OCI-LY7 (cell line): ENCODE measurements around the gene TAS2R30. TPM values are rescaled to one million over a fixed set of nuclear protein-coding genes. Genes with fewer than 3 reads are reported as not detected.
"Not testable (repeated sequence)": the region's sequence is repeated elsewhere in the genome, so short reads cannot be mapped to it uniquely, and the experiment has no call there.

Source experiments
- BruUV-seq: library from RNA; stranded (reverse); fragments of 400-500 nt; replicated peaks from 2 replicates; lab custom pipeline; 2021; lab: Mats Ljungman, UMichigan
- CTCF ChIA-PET: fragments of 300-600 bp; sonication (Branson Sonifier 250); formaldehyde crosslinking; loops from one replicate; lab custom pipeline; 2022; ENCODE audit warnings: antibody characterized with exemption; ENCODE audit not compliant: unreplicated experiment; lab: Charles Lee
- POLR2A ChIA-PET: fragments of 300-600 bp; sonication (Branson Sonifier 250); formaldehyde crosslinking; loops from one replicate; lab custom pipeline; 2022; ENCODE audit warnings: antibody characterized with exemption; lab: Charles Lee
- DNase-seq: peaks from one replicate; pipeline ENCODE4 v3.0.0-alpha.2; 2015; ENCODE audit warnings: low spot score
- H2AFZ ChIP-seq: fragments of 200-600 bp; sonication (generic), shearing (Covaris generic); 2 replicates; pipeline ENCODE4 v1.6.1; 2014; ENCODE audit warnings: mild to moderate bottlenecking, antibody characterized with exemption, low read length, moderate library complexity
- H3K27ac ChIP-seq: fragments of 200-600 bp; sonication (generic); 2 replicates; pipeline ENCODE4 v1.5.1; 2014; ENCODE audit warnings: mixed run types, low read depth, mild to moderate bottlenecking, moderate library complexity, low read length, inconsistent platforms; ENCODE audit not compliant: poor library complexity, severe bottlenecking
- H3K36me3 ChIP-seq: fragments of 200-600 bp; sonication (generic); 2 replicates; pipeline ENCODE4 v1.6.1; 2014; ENCODE audit warnings: mild to moderate bottlenecking, antibody characterized with exemption, low read length, moderate library complexity, mixed read lengths; ENCODE audit not compliant: insufficient read depth
- H3K4me1 ChIP-seq: fragments of 200-600 bp; sonication (generic); 2 replicates; pipeline ENCODE4 v1.5.1; 2014; ENCODE audit warnings: mild to moderate bottlenecking, low read length; ENCODE audit not compliant: insufficient read depth, poor library complexity, severe bottlenecking
- H3K4me2 ChIP-seq: fragments of 200-600 bp; sonication (generic); 2 replicates; pipeline ENCODE4 v1.6.1; 2014; ENCODE audit warnings: mild to moderate bottlenecking, low read length
- H3K4me3 ChIP-seq: fragments of 200-600 bp; sonication (generic); 2 replicates; pipeline ENCODE4 v1.5.1; 2014; ENCODE audit warnings: mild to moderate bottlenecking, low read depth, low read length; ENCODE audit not compliant: poor library complexity, severe bottlenecking
- H3K79me2 ChIP-seq: fragments of 200-600 bp; sonication (generic); 2 replicates; pipeline ENCODE4 v1.6.1; 2016; ENCODE audit warnings: low read depth, mild to moderate bottlenecking, low read length, moderate library complexity, mixed read lengths; ENCODE audit not compliant: insufficient read depth
- H3K9me2 ChIP-seq: fragments of 200-600 bp; sonication (generic); 2 replicates; pipeline ENCODE4 v1.6.1; 2016; ENCODE audit warnings: mild to moderate bottlenecking, low read length, mixed read lengths; ENCODE audit not compliant: insufficient read depth
- H3K9me3 ChIP-seq: fragments of 200-600 bp; sonication (generic); 2 replicates; pipeline ENCODE4 v1.6.1; 2014; ENCODE audit warnings: mild to moderate bottlenecking, mixed run types, low read length, mixed read lengths
- H4K20me1 ChIP-seq: fragments of 200-600 bp; sonication (generic); 2 replicates; pipeline ENCODE4 v1.6.1; 2014; ENCODE audit warnings: mild to moderate bottlenecking, antibody characterized with exemption, low read length, moderate library complexity, mixed read lengths; ENCODE audit not compliant: insufficient read depth
- EZH2phosphoT487 ChIP-seq: fragments of 200-600 bp; sonication (generic); IDR thresholded peaks from 2 replicates; pipeline ENCODE4 v1.6.1; 2018; ENCODE audit warnings: low read depth, borderline replicate concordance, mild to moderate bottlenecking, mixed run types, antibody characterized with exemption, low read length, moderate library complexity, mixed read lengths
- intact Hi-C: fragments of 100-400 bp; cut with micrococcal nuclease; formaldehyde crosslinking; loops from one replicate; pipeline ENCODE4 v1.10.0; 2022; ENCODE audit not compliant: unreplicated experiment
- total RNA-seq, 2 experiments: library from RNA; depleted of rRNA in 1 of 2; stranded (reverse); fragments of >200 nt in 1 of 2; shearing (Covaris generic) in 1 of 2; gene quantifications; 2 replicates each; pipeline ENCODE4 v1.2.3, GENCODE V29; 2014 to 2022
- TF ChIP-seq, protein P1 (sequence below): fragments of 200-600 bp; sonication (generic); conservative IDR thresholded peaks from 2 replicates; pipeline ENCODE4 v1.5.1; 2014; ENCODE audit warnings: mild to moderate bottlenecking, antibody characterized with exemption, low read length, moderate library complexity, mixed read lengths

TAS2R30 gene
- total RNA-seq, 2 experiments from 2014 or later: 4.1 to 6.0 TPM

GRCh38 chr12:11107719-11108118, 26.7 kb downstream of the TAS2R30 start:
- peaks cover 9% of the 10 kb centered on the region; the same call in 1 of the 2 replicates for H3K9me3 ChIP-seq
- no peak overlapping the region for H3K4me2 ChIP-seq
- BruUV-seq: no TSS peak
- POLR2A ChIA-PET: interaction anchor here (0.6 to 0.7 kb wide), 2 partner anchors 43 to 363 kb away, joined by 3 read pairs; no protein-coding TSS in a partner anchor
- no peaks in the 10 kb centered on the region for H4K20me1 ChIP-seq
- H3K9me2 ChIP-seq: no peaks in the 10 kb centered on the region
- H3K79me2 ChIP-seq: peaks cover 12% of the 10 kb centered on the region; the same call in 1 of the 2 replicates
- no peak overlapping the region for H3K27ac ChIP-seq
- DNase-seq: no peak
- no peak overlapping the region for H2AFZ ChIP-seq
- H3K4me3 ChIP-seq: no peak overlapping the region
- intact Hi-C loops: no loop called here
- no peaks in the 10 kb centered on the region for H3K4me1 ChIP-seq
- H3K36me3 ChIP-seq: peaks cover 6% of the 10 kb centered on the region
- CTCF ChIA-PET: no interaction called here
- TF ChIP-seq, protein P1, sequence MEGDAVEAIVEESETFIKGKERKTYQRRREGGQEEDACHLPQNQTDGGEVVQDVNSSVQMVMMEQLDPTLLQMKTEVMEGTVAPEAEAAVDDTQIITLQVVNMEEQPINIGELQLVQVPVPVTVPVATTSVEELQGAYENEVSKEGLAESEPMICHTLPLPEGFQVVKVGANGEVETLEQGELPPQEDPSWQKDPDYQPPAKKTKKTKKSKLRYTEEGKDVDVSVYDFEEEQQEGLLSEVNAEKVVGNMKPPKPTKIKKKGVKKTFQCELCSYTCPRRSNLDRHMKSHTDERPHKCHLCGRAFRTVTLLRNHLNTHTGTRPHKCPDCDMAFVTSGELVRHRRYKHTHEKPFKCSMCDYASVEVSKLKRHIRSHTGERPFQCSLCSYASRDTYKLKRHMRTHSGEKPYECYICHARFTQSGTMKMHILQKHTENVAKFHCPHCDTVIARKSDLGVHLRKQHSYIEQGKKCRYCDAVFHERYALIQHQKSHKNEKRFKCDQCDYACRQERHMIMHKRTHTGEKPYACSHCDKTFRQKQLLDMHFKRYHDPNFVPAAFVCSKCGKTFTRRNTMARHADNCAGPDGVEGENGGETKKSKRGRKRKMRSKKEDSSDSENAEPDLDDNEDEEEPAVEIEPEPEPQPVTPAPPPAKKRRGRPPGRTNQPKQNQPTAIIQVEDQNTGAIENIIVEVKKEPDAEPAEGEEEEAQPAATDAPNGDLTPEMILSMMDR: no peak
- no peak for TF ChIP-seq EZH2phosphoT487

DNA sequence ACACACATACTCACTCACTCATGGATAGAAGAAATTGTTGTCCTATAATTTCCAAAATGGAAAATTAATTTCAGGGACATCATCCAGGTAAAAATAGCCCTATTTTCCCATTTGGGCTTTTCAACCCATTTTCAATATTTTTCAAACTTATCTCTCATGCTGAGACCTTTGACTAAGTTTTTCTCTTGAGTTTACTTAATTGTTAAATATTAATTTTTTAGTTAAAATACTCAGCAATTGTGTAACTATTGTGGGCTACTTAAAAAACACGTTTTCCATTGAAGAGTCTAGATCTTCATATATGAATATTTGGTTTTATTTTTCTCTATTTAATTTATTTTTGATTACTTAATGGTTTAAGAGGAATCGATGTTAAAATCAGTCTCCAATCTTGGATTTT, 28.2 kb downstream of the TAS2R30 start:
- Histone ChIP-seq H2AFZ (no peak overlapping the region), H3K36me3 (peaks cover 6% of the 10 kb centered on the region), H3K79me2 (peaks cover 8% of the 10 kb centered on the region; the same call in 1 of the 2 replicates), H3K9me2 (no peaks in the 10 kb centered on the region), H3K4me3 (no peak overlapping the region), H3K27ac (no peak overlapping the region), H3K4me1 (no peaks in the 10 kb centered on the region), H4K20me1 (no peaks in the 10 kb centered on the region), H3K4me2 (no peak overlapping the region), H3K9me3 (peaks cover 6% of the 10 kb centered on the region; the same call in 1 of the 2 replicates)
- intact Hi-C loops: no loop called here
- TF ChIP-seq, protein P1: no peak
- no peak for TF ChIP-seq EZH2phosphoT487
- POLR2A ChIA-PET: interaction anchor here (0.7 kb wide), 1 partner anchor 21 kb away, joined by 4 read pairs; no protein-coding TSS in a partner anchor
- no TSS peak for BruUV-seq
- CTCF ChIA-PET: no interaction called here
- no peak for DNase-seq

- TF ChIP-seq EZH2phosphoT487: no peak
- TF ChIP-seq, protein P1: no peak
- no peak overlapping the region for H3K4me2 ChIP-seq
- peaks cover 10% of the 10 kb centered on the region; the same call in 1 of the 2 replicates for H3K9me3 ChIP-seq
- no peak for DNase-seq
- peaks cover 10% of the 10 kb centered on the region for H3K36me3 ChIP-seq
- H4K20me1 ChIP-seq: no peaks in the 10 kb centered on the region
- no peaks in the 10 kb centered on the region for H3K4me1 ChIP-seq
- no peaks in the 10 kb centered on the region for H3K9me2 ChIP-seq
- H3K27ac ChIP-seq: no peak overlapping the region
- H2AFZ ChIP-seq: no peak overlapping the region
- no peak overlapping the region for H3K4me3 ChIP-seq
- peaks cover 15% of the 10 kb centered on the region; the same call in 1 of the 2 replicates for H3K79me2 ChIP-seq
- no TSS peak for BruUV-seq
- ChIA-PET CTCF (no interaction called here), POLR2A (interaction anchor here (0.7 kb wide), 1 partner anchor 20 kb away, joined by 4 read pairs; no protein-coding TSS in a partner anchor)
- intact Hi-C loops: no loop called here
Observed at GRCh38 chr12:11105546-11105945, 28.9 kb downstream of the TAS2R30 start.

GRCh38 chr12:11094910-11095309, 39.5 kb downstream of the TAS2R30 start:
- H3K9me3 ChIP-seq, H2AFZ ChIP-seq, H3K4me2 ChIP-seq, H4K20me1 ChIP-seq, H3K36me3 ChIP-seq, intact Hi-C loops, DNase-seq, POLR2A ChIA-PET, H3K4me3 ChIP-seq, H3K4me1 ChIP-seq, H3K27ac ChIP-seq, H3K9me2 ChIP-seq, BruUV-seq, H3K79me2 ChIP-seq, CTCF ChIA-PET: not testable (repeated sequence)
